ENCODE data around the gene CEP104.

CEP104 gene

DNA sequence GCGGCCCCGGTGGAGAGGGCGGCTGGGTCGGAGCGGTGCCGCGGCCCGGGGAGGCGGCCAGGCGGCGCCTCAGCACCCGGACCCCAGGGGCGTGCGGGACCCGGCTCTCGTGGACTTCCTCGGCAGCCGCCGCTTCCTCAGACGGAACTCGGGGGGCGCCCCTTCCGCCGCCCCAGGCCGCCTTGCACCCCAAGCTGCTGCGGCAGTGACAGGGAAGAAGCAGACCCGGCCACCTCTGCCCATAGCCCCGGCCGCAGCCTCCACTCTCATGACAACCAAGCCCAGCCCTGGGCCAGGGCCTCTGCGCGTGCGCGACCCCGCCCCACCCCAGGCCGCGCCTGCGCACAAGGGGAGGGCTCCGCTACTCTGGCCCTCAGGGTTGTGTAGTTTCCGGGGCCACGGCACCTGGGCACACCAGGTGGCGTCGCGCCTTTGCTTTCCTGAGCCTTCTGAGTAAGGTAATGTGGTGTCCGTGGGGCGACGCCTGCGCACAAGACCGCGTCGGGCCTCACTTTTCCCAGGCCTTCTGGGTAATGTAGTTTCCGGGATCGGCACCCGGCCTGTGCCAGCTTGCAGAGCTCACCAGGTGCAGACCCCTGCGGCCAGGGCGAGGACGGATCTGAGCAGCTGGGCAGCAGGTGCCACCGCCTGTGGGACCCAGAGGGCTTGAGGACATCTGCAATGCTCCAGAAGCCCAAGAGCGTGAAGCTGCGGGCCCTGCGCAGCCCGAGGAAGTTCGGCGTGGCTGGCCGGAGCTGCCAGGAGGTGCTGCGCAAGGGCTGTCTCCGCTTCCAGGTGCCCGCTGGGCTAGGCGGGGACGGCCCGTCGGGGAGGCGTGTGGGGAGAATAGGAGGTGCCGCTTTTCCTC, at the start of gene CEP104, which contains the start of gene DFFB:
Gene CEP104, minus strand, starts transcription at position 289 of the 868 bp plus-strand sequence. CDS start 4,804 bp downstream, outside the sequence.
Gene DFFB, plus strand, starts transcription at position 554 of the 868 bp plus-strand sequence. Its CDS starts 128 bp downstream, at position 682.
- DNase-seq (ENCODE audit: low read depth) = peak; percentile 95

- DNase-seq (ENCODE audit: low read depth) = no peak
Measured at GRCh38 chr1:3906672-3907020, 49.6 kb upstream of the CEP104 start.

- DNase-seq (ENCODE audit: low read depth) = no peak
Measured at GRCh38 chr1:3905953-3906671, 49.1 kb upstream of the CEP104 start.

- no peak for DNase-seq (ENCODE audit: low read depth)
Measured at GRCh38 chr1:3905266-3905952, 48.4 kb upstream of the CEP104 start.

- DNase-seq (ENCODE audit: low read depth) = no peak
Measured at GRCh38 chr1:3904843-3905185, 47.8 kb upstream of the CEP104 start.

GRCh38 chr1:3904006-3904842, 47.2 kb upstream of the CEP104 start:
- DNase-seq (ENCODE audit: low read depth) = no peak

- no peak for DNase-seq (ENCODE audit: low read depth)
Measured at GRCh38 chr1:3903141-3904005, 46.4 kb upstream of the CEP104 start.

DNA sequence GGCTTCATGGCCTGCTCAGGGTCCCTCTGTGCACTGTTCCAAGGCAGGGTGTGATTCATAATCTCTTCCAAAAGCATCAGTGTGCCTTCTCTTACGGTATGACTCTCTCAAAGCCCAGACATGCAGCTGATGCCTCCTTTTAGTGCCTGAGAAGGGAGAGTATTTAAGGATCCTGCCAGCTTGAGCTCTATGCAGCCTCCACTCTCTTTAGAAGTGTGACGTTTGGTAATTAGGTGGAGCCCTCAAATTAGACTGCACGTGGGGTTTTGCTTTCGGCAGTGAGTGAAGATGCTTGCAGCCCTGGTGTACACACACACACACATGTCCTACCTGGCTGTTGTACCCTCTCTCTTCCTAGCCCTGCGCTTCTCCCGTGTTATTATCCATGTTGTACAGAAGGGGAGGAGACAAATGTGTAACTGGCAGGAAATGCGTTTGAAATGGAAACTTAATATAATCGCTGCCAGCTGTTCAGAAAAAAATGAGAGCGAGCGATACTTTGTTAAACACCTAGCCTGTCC, 45.6 kb upstream of the CEP104 start:
- DNase-seq (ENCODE audit: low read depth) = peak; percentile 13

- no peak for DNase-seq (ENCODE audit: low read depth)
Measured at GRCh38 chr1:3902111-3902511, 45.1 kb upstream of the CEP104 start.

- peak; percentile 86 for DNase-seq (ENCODE audit: low read depth)
Measured at GRCh38 chr1:3900969-3901529, 44.0 kb upstream of the CEP104 start.

GRCh38 chr1:3900150-3900968, 43.3 kb upstream of the CEP104 start, which contains the start of gene C1orf174:
C1orf174 (minus strand) TSS chr1:3900272; CDS start chr1:3900186, 86 bp downstream.
- DNase-seq (ENCODE audit: low read depth) = peak; percentile 87

DNA sequence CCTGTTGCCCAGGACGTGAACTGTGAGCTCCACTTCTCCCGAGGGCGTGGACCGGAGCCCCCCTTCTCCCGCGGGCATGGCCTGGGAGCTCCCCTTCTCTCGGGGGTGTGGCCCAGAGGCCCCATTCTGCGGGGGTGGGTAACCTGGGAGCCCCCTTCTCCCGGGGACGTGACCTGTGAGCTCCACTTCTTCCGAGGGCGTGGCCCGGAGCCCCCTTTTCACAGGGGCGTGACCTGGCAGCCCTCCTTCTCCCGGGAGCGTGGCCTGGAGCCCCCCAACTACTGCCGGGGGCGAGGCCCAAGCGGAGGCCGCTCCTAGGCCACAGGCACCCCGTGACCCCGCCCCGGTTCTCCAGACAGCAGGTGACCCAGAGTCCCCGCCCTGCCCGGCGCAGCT, 42.7 kb upstream of the CEP104 start:
- peak; percentile 16 for DNase-seq (ENCODE audit: low read depth)

DNA sequence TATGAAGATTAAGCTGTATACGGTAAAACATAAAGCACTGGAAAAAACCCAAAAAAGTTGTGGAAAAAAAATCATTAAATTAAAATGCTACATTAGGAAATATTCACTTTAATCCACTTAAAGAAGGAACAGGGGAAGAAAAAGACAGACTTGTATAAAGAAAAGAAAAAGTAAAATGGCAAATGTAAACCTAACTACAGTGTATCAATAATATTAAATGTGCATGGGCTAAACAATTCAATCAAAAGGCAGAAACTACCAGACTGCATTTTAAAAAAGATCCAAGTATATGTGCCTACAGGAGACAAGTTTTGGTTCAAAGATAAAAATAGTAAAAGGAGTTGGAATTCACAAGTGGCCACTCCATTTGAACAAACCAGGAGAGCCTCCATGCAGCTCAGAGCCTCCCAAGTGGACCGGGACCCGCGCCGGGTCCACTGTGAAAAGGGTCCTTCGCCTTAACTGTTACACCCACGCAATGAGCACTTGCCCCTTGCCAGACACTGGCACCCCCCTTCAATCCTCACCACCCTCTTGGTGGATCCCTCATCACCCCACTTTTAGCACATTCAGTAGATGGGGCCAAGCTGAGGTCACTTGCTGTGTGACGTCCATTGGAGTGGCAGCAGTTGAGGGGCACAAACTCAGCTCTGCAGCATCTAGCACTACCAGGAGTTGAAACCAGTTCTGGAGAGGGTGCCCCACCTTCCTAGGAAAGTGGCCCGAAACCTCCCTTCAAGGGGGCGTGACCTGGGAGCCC, 42.2 kb upstream of the CEP104 start:
- DNase-seq (ENCODE audit: low read depth) = no peak

DNA sequence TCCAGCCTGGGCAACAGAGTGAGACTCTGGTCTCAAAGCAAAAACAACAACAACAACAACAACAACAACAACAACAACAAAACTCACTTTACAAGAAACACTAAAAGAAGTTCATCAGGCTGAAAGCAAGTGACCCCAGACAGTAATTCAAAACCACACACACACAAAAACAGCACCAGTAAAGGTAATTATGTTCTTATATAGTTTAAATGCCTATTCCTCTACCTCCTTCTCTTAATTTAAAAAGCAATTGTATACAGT, 41.4 kb upstream of the CEP104 start:
- DNase-seq (ENCODE audit: low read depth) = no peak

- DNase-seq (ENCODE audit: low read depth) = no peak
Measured at GRCh38 chr1:3896396-3897000, 39.5 kb upstream of the CEP104 start.

GRCh38 chr1:3895951-3896325, 38.9 kb upstream of the CEP104 start:
- no peak for DNase-seq (ENCODE audit: low read depth)

- DNase-seq (ENCODE audit: low read depth) = no peak
Measured at GRCh38 chr1:3895279-3895950, 38.4 kb upstream of the CEP104 start.
